TTC549 (cell line): ENCODE data around the gene BCKDHA.
"Not testable (repeated sequence)": the region's sequence is repeated elsewhere in the genome, so short reads cannot be mapped to it uniquely, and the experiment has no call there.

Experiments used
- FAIRE-seq: peaks from 2 replicates; lab custom pipeline; 2012; peaks lifted over from hg19 to GRCh38; lab: Jason Lieb, UNC

Gene BCKDHA

DNA sequence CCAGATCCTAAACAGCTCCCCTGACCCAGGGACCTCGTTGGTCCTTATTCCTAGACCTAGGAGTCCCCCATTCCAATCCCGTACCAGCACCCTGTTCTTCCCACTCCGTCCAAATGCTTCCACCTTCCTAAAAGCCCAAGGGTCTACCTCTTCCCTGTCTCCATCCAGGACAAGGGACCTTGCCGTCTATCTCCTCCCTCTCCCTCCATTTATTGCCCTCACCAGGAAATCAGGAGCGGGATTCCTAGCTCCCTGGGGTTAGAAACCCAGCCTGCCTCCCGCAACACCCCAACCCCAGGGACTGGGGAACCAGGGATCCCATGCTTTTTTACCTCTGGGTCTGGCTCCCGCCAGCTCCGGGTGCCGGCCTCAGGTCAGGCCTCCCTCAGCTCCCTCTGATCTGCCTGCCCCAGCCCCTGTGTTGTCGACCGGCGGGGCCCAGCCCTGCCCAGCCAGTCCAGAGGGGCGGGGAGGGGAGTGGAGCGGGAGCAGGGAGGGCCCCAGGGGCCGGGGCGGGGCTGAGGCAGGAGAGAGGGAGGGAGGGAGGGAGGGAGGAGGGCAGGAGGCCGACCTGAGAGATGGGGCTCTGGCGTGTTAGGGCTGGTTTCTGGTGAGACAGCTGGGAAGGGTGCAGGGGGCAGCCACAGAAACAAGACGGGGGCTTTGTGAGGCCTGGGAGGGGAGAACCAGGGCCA is 29.5 kb downstream of the BCKDHA start, which contains the start of gene B3GNT8:
B3GNT8 (minus strand) TSS at position 423 of the 695 bp plus-strand sequence. CDS start 596 bp downstream, outside the sequence.
- FAIRE-seq, result no peak

- no peak for FAIRE-seq
Measured at GRCh38 chr19:41427647-41428480, 30.2 kb downstream of the BCKDHA start.

DNA sequence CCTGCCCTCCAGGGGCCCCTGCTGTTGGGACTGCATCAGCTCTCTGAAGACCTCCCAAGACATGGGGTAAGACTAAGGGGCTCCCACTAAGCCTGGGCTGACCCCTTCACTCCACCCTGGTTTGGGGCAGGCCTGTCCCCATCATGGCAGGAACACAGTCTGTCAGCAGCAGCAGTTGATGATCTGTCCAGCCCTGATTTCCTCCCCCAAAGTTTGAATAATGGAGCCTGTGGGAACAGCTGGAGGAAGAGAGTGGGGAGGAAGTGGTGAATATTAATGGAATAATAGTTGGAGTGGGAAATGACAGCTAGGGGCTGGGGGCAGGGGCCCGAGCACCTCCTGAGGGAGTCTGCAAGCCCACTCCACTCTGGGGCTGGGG is 30.9 kb downstream of the BCKDHA start:
- no peak for FAIRE-seq

GRCh38 chr19:41430922-41431321 is 33.3 kb downstream of the BCKDHA start:
- FAIRE-seq, result no peak

DNA sequence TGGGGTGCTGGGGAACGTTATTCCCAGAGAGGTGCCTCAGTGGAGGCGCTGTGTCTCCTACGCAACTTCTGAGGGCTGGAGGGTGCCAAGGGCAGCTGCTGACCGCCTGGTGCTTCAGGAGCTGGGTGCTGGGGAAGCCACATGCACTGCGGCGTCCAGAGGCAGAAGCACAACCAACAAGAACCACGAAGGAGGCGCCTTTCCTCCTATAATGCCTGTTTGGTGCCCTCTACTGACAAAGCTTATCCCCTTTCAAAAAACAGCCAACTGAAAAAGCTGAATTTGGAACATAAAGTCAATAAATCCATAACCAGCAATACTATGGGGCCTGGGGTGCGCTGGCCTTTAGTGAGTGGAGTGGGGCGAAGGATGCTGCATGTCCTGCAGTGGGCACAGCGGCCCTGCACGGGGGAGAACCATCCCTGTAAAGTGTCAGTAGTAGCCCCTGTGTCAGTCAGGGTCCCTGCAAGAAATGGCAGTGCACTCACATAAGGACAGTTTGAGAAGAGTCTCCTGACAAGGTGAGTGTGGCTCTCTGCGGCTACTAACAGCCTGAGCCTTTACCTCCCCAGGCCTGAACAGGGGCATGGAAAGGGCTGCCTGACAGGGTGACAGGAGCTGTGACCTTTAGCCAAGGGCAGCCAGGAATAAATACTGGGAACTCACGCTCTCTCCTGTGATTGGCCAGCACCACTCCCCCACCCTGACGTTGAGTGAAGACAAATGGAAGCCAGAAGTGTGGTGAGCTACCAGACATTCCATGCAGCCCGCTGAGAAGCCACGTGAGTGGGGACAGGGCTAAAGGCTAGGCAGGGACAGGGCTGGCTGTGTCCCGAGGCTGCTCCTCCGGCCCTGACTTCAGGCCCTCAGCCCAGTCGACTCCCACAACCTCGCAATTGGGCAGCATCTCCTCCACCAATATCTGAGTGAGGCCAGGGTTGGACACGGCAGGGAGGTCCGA is 34.1 kb downstream of the BCKDHA start:
- FAIRE-seq, result no peak

DNA sequence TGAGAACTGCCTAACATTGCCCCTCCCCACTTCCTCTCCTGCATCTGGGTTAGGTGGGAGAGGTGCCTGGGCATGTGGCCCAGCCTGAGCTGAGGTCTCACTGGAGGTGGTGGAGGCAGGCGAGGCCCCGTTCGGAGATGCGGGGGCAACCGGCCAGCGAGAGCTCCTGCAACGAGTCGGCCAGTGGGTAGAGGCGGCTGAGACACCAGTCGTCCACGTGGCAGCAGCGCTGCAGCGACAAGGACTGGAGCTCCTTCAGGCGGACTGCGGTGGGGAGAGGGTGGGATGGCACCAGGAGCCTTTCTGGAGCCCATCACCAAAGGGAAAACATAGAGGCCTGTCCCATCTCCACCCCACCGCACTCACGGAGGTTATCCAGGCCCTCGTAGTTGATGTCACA is 35.6 kb downstream of the BCKDHA start:
- no peak for FAIRE-seq

DNA sequence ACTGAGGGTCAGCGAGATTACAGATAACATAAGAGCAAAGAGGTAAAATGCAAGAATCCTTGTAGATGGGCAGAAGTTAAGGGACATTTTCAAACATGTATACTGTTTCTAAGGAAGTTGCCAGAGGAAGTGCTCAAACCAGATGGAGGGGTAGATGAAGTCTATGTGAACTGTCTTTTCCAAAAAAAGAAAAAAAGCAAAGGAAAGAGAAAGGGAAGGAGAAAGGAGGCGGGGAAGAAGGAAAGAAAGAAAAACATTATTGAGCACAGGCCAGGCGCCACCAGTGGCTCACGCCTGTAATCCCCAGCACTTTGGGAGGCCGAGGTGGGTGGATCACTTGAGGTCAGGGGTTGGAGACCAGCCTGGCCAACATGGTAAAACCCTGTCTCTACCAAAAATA is 36.8 kb downstream of the BCKDHA start:
- FAIRE-seq, result no peak

GRCh38 chr19:41435376-41435775 is 37.8 kb downstream of the BCKDHA start:
- FAIRE-seq, result not testable (repeated sequence)

GRCh38 chr19:41435936-41436673 is 38.5 kb downstream of the BCKDHA start:
- no peak for FAIRE-seq

- FAIRE-seq, result no peak
Measured at GRCh38 chr19:41436674-41436951, 39.0 kb downstream of the BCKDHA start.

DNA sequence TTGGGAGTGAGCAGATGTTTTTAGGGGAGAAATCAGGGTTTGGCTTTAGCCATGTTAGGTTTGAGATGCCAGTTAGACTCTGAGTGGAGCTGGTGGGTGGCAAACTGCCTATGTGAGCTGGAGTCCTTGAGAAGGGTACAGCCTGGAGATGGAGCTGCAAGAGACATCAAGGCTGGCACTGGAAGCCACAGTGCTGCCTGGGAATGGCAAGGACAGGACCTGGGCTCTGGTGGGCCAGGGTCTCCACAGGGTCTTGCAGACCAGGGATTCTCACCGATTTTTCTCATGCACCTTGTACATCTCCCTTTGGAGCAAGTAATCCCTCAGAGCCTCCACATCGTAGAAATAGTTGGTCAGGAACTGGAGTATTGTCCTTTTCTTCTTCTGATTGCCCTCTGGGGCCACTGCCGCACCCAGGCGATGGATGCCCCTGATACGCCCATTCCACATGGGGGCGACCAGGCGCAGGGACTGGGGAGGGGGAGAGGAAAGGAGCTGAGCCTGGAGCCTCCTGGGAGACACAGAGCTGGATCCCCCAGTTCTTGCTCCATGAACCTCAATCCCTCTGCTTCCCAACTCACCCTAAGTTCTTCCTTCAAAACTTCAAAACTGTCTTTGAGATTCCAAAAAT is 40.4 kb downstream of the BCKDHA start:
- FAIRE-seq, result no peak

- peak; percentile 96 for FAIRE-seq
Measured at GRCh38 chr19:41439441-41440222, 42.0 kb downstream of the BCKDHA start, which contains the start of gene DMAC2. Gene DMAC2, minus strand, starts transcription at chr19:41439912. Its CDS starts 13 bp downstream, at chr19:41439899.

DNA sequence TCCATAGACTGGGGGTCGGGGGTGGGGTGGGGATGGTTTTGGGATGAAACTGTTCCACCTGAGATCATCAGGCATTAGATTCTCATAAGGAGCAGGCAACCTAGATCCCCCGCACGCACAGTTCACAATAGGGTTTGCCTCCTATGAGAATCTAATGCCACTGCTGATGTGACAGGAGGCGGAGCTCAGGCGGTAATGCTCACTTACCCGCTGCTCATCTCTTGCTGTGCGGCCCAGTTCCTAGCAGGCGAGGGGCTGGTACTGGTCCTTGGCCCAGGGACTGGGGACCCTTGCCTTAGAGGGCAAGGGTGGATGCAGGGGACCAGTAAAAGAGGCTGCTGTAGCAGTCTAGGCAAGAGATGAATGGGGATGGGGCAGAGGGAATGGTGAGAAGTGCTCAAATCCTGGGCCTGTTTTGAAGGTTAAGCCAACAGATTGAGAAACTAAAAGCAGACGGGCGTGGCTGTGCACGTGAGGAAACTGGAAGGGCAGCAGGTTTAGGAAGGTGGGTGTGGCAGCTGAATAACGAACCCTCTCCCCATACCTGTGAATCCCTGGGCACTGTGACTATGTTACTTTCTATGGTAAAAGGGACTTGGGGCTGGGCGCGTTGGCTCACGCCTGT is 43.8 kb downstream of the BCKDHA start:
- no peak for FAIRE-seq

DNA sequence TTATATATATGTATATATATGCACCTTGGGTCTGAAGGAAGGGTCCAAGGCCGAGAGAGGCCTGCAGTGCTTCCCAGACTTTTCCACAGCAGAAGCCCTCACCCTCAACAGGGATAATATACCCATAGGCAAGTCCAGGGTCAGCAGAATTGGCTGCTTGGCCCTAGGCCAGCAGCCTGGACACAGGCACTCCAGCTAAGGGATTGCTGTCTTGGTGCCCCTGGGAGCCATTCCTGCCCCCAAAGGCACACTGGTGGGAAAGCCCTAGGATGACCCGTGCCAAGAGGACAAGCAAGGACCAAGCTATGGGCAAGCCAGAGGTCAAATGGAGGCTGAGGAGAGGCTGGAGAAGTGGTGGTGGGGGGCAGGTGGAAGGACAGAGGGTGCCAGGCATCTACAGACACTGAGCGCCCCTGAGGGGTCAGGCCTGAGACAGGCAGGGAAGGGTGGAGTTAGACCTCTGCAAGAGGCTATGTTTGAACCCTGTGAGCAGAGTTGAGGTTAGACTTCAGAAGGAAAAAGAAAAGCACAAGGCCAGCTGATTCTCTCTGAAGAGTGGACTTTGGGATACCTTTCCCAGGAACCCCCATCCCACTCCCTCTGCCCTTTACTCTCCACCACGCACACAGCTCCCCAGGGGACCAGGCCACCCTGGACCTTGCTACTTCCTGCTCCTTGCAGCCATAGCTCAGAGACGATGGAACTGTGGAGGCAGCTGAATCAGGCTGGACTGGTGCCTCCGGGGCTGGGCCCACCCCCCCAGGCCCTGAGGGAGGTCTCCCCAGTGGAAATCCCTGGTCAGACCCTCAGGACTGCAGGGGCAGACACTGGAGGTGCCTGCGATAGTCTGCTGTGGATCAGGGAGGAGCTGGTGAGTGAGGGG is 45.1 kb downstream of the BCKDHA start, which contains the start of gene ERICH4:
ERICH4 (plus strand) TSS at position 684 of the 883 bp plus-strand sequence; CDS start at position 698, 14 bp downstream.
- FAIRE-seq, result no peak

DNA sequence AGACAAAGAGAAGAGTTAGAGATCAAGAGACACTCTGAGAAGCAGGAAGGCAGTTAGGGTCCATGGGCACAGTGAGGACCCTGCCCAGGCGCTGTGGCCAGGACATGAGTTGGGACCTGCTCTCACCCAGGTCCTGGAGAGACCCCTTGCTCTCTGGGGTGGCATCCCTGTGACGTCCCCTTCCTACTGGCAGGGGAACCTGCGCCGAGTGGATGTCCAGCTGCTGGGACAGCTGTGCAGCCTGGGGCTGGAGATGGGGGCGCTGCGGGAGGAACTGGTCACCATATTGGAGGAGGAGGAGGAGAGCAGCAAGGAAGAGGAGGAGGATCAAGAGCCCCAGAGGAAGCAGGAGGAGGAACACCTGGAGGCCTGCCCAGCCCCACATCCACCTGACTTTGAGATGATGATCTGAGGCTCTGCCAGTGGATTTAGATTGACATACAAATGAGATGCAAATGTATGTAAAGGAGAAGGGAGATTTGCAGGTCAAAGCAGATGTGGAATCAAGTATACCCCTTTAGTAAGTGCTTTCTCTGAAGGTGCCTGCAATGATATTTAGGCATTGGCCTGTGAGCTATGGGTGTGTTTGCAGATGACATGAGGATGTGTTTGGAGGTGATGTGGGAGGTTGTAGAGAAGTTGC is 46.3 kb downstream of the BCKDHA start:
- FAIRE-seq, result no peak

DNA sequence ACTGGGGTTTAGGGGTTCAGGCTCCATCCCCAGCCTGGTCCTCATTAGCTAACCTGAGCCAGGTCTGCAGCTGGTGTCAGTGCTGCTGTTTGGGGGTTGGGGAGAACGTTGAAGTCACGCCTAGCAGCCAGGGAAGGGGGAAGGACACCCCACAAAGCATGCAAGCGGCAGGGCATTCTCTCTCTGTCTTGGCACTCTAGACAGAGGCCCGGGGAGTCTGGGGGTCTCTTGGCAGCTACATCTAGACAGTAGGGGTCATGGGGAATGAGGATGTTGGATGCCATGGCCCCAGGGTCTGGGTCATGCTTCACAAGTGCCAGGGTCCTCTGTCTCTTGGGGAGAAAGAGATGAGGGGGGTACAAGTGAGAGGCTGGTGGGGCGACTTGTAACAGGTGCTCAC is 48.0 kb downstream of the BCKDHA start:
- FAIRE-seq, result no peak

DNA sequence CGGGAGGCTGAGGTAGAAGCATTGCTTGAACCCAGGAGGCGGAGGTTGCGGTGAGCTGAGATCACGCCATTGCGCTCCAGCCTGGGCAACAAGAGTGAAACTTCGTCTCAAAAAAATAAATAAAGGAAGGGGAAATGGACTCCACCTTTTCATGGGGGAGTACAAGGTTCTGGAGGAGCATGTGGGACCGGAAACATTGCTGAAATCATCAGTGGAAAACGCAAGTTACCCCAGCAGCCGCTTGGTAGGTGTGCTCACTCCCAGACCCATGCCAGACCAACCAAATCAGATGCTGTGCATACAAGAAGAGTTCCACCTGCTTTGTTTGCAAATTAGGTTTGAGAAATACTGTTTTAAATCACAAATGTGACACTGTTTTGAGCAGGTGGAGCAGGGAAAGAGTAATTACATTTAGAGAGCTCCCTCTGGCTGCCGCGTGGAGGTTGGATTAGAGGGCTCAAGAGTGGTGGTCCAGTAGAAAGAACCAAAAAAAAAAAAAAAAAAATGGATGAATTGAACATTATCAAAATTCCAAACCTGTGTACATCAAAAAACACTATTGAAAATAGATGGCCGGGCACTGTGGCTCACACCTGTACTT is 50.2 kb downstream of the BCKDHA start:
- no peak for FAIRE-seq
